K562 (cell line): ENCODE data around the gene TMEM117. TPM values are rescaled to one million over a fixed set of nuclear protein-coding genes. Genes with fewer than 3 reads are reported as not detected.

ENCODE experiments used
- CLOCK ChIP-seq: fragments of 250-450 bp; sonication (Bioruptor Pico); IDR thresholded peaks from 2 replicates; pipeline ENCODE4 v1.4.0; 2020; ENCODE audit warnings: mild to moderate bottlenecking, moderate library complexity, borderline replicate concordance
- FOXO4 ChIP-seq: fragments of 450-650 bp; formaldehyde crosslinking; IDR thresholded peaks from 2 replicates; pipeline ENCODE4 v1.4.0; 2020; ENCODE audit warnings: mild to moderate bottlenecking, moderate library complexity
- HLTF ChIP-seq: fragments of 450-650 bp; IDR thresholded peaks from 2 replicates; pipeline ENCODE4 v1.6.1; 2016
- MLLT1 ChIP-seq, 2 experiments: fragments of 450-650 bp; IDR thresholded peaks; 2 replicates each; pipeline ENCODE4 v1.6.1; 2016
- POLR2AphosphoS2 ChIP-seq: IDR thresholded peaks from 2 replicates; pipeline ENCODE4 v1.6.1; 2012; ENCODE audit warnings: low read length, improper control_type of control experiment
- polyA plus RNA-seq, 8 experiments: library from polyadenylated mRNA; depleted of rRNA in 4 of 8; stranded (reverse) in 5 of 8; unstranded in 3 of 8; fragments of >200 nt; fragmentation: Nextera tagmentation in 2 of 8; fragmentation: Illumina TruSeq in 1 of 8; extraction: Ambion mirVana in 2 of 8; extraction: Trizol in 1 of 8; gene quantifications; 2 replicates each; pipeline versions ENCODE4 v1.2.1 to v1.2.3, GENCODE V29; 2011 to 2014; ENCODE audit warnings: inconsistent platforms in 1 of 8, missing spikeins in 1 of 8
- total RNA-seq, 7 experiments: library from RNA; depleted of rRNA in 6 of 7; stranded (reverse); fragments of >200 nt in 6 of 7; fragmentation: Illumina TruSeq in 2 of 7; extraction: Trizol in 2 of 7; gene quantifications; 2 replicates each; pipeline versions ENCODE4 v1.2.1 to v1.2.3, GENCODE V29; 2011 to 2021; ENCODE audit warnings: low replicate concordance in 1 of 7

The TMEM117 gene
- total and polyA plus RNA-seq, 9 of the 15 experiments (the other 6 are each of a cell fraction or from before 2014, with no cell fraction given) = 0.31 to 2.8 (median 1.0) TPM

- TF ChIP-seq CLOCK = no peak
- no peak for TF ChIP-seq FOXO4 (CRISPR knock-in tag)
- no peak for TF ChIP-seq POLR2AphosphoS2
- TF ChIP-seq MLLT1 (IDR thresholded peaks at IDR 0.05) = no peak
- TF ChIP-seq HLTF = no peak
These were observed 23.1 kb downstream of the TMEM117 start (continued) for GRCh38 chr12:43858991-43859390.
